ENCODE results near the gene LYZL1.

LYZL1 gene

GRCh38 chr10:29317027-29317420 is 28.2 kb downstream of the LYZL1 start:
- TF ChIP-seq REST (IDR thresholded peaks at IDR 0.05; ENCODE audit: insufficient read depth in 1 of 2, low read depth in 2 of 2, low read length in 2 of 2), result no peak
- TF ChIP-seq POLR2AphosphoS5 (IDR thresholded peaks at IDR 0.05; ENCODE audit: low read depth, low read length), result no peak
- no peak for TF ChIP-seq FOXP2 (optimal IDR thresholded peaks at IDR 0.05; ENCODE audit: borderline replicate concordance, extremely low read depth, extremely low read length, insufficient read depth)
- no peak for TF ChIP-seq SIN3A (IDR thresholded peaks at IDR 0.05; ENCODE audit: borderline replicate concordance, insufficient read depth, low read length)
- no peak for TF ChIP-seq TAF1 (IDR thresholded peaks at IDR 0.05; ENCODE audit: borderline replicate concordance, insufficient read depth, low read length)

GRCh38 chr10:29317423-29318021 is 28.7 kb downstream of the LYZL1 start:
- no peak for TF ChIP-seq FOXP2 (optimal IDR thresholded peaks at IDR 0.05; ENCODE audit: borderline replicate concordance, extremely low read depth, extremely low read length, insufficient read depth)
- TF ChIP-seq REST (IDR thresholded peaks at IDR 0.05; ENCODE audit: insufficient read depth in 1 of 2, low read depth in 2 of 2, low read length in 2 of 2), result no peak

- no peak for TF ChIP-seq SIN3A (IDR thresholded peaks at IDR 0.05; ENCODE audit: borderline replicate concordance, insufficient read depth, low read length)
- no peak for TF ChIP-seq REST (IDR thresholded peaks at IDR 0.05; ENCODE audit: insufficient read depth in 1 of 2, low read depth in 2 of 2, low read length in 2 of 2)
- no peak for TF ChIP-seq FOXP2 (optimal IDR thresholded peaks at IDR 0.05; ENCODE audit: borderline replicate concordance, extremely low read depth, extremely low read length, insufficient read depth)
- TF ChIP-seq POLR2AphosphoS5 (IDR thresholded peaks at IDR 0.05; ENCODE audit: low read depth, low read length), result no peak
- TF ChIP-seq TAF1 (IDR thresholded peaks at IDR 0.05; ENCODE audit: borderline replicate concordance, insufficient read depth, low read length), result no peak
These were observed 30.4 kb downstream of the LYZL1 start for GRCh38 chr10:29319205-29319781.

GRCh38 chr10:29321656-29322055 is 32.8 kb downstream of the LYZL1 start:
- TF ChIP-seq FOXP2 (optimal IDR thresholded peaks at IDR 0.05; ENCODE audit: borderline replicate concordance, extremely low read depth, extremely low read length, insufficient read depth) (no peak), REST (IDR thresholded peaks at IDR 0.05; ENCODE audit: insufficient read depth in 1 of 2, low read depth in 2 of 2, low read length in 2 of 2) (no peak), SIN3A (IDR thresholded peaks at IDR 0.05; ENCODE audit: borderline replicate concordance, insufficient read depth, low read length) (no peak), TAF1 (IDR thresholded peaks at IDR 0.05; ENCODE audit: borderline replicate concordance, insufficient read depth, low read length) (no peak), POLR2AphosphoS5 (IDR thresholded peaks at IDR 0.05; ENCODE audit: low read depth, low read length) (no peak)

GRCh38 chr10:29322918-29323317 is 34.0 kb downstream of the LYZL1 start:
- TF ChIP-seq SIN3A (IDR thresholded peaks at IDR 0.05; ENCODE audit: borderline replicate concordance, insufficient read depth, low read length) (no peak), FOXP2 (optimal IDR thresholded peaks at IDR 0.05; ENCODE audit: borderline replicate concordance, extremely low read depth, extremely low read length, insufficient read depth) (no peak), REST (IDR thresholded peaks at IDR 0.05; ENCODE audit: insufficient read depth in 1 of 2, low read depth in 2 of 2, low read length in 2 of 2) (no peak), POLR2AphosphoS5 (IDR thresholded peaks at IDR 0.05; ENCODE audit: low read depth, low read length) (no peak), TAF1 (IDR thresholded peaks at IDR 0.05; ENCODE audit: borderline replicate concordance, insufficient read depth, low read length) (no peak)

Data from PFSK-1 (cell line).